Urinary bladder (tissue), 4 donors: ENCODE data around the gene NCOA1. TPM values are rescaled to one million over a fixed set of nuclear protein-coding genes. Genes with fewer than 3 reads are reported as not detected.

Experiments
- DNase-seq: peaks from one replicate; pipeline ENCODE4 v3.0.0-alpha.2; 2015; ENCODE audit errors: extremely low spot score
- H3K27ac ChIP-seq: one replicate; pipeline ENCODE4 v1.5.1; 2013; ENCODE audit warnings: low read depth, mild to moderate bottlenecking, moderate library complexity
- H3K36me3 ChIP-seq: one replicate; pipeline ENCODE4 v1.6.1; 2013; ENCODE audit warnings: mild to moderate bottlenecking, moderate library complexity; ENCODE audit not compliant: insufficient read depth
- H3K4me1 ChIP-seq: one replicate; pipeline ENCODE4 v1.6.1; 2013; ENCODE audit warnings: mild to moderate bottlenecking, moderate library complexity; ENCODE audit not compliant: insufficient read depth
- H3K4me3 ChIP-seq: one replicate; pipeline ENCODE4 v1.5.1; 2013; ENCODE audit warnings: low read depth, low read length
- WGBS: extraction: QIAGEN DNeasy Blood & Tissue Kit; methylation state at CpG from one replicate; pipeline ENCODE4 v1.1.7; 2013; 5-methylcytosine and 5-hydroxymethylcytosine counted together
- polyA plus RNA-seq: library from polyadenylated mRNA; stranded (reverse); fragments of 200-250 nt; gene quantifications from one replicate; pipeline ENCODE4 v1.2.3, GENCODE V29; 2013
- total RNA-seq: library from RNA; depleted of rRNA; stranded (reverse); fragments of >200 nt; gene quantifications from one replicate; pipeline ENCODE4 v1.2.3, GENCODE V29; 2014
- donor health status: healthy with polysubstance abuse.
- donor health status: healthy.

NCOA1 gene
- total and polyA plus RNA-seq, 2 donors, result 24.4 to 107 TPM

GRCh38 chr2:24638568-24638967, 147.5 kb downstream of the NCOA1 start:
- Histone ChIP-seq H3K36me3 (no peaks in the 10 kb centered on the region), H3K4me3 (no peak overlapping the region), H3K27ac (no peak overlapping the region), H3K4me1 (no peaks in the 10 kb centered on the region)
- WGBS, result 92% methylated on average over 1 of the region's 1 CpG
- DNase-seq, result no peak

- Histone ChIP-seq H3K27ac (no peak overlapping the region), H3K4me1 (no peaks in the 10 kb centered on the region), H3K4me3 (no peak overlapping the region), H3K36me3 (no peaks in the 10 kb centered on the region)
- WGBS, result 74% methylated on average over 1 of the region's 1 CpG
- DNase-seq, result no peak
Measured at GRCh38 chr2:24642351-24642750, 151.3 kb downstream of the NCOA1 start.

- 78% methylated on average over 1 of the region's 1 CpG for WGBS
- no peaks in the 10 kb centered on the region for H3K4me1 ChIP-seq
- no peaks in the 10 kb centered on the region for H3K36me3 ChIP-seq
- H3K4me3 ChIP-seq, result no peak overlapping the region
- DNase-seq, result no peak
- no peak overlapping the region for H3K27ac ChIP-seq
Measured at GRCh38 chr2:24643051-24643450, 152.0 kb downstream of the NCOA1 start.

GRCh38 chr2:24644032-24644431, 153.0 kb downstream of the NCOA1 start:
- DNase-seq, result no peak
- H3K4me1 ChIP-seq, result no peaks in the 10 kb centered on the region
- 91% methylated on average over 2 of the region's 2 CpGs for WGBS

GRCh38 chr2:24650997-24651642, 160.1 kb downstream of the NCOA1 start:
- Histone ChIP-seq H3K4me1 (no peaks in the 10 kb centered on the region), H3K4me3 (no peak overlapping the region), H3K36me3 (no peaks in the 10 kb centered on the region), H3K27ac (no peak overlapping the region)
- no peak for DNase-seq

More at GRCh38 chr2:24644032-24644431, 153.0 kb downstream of the NCOA1 start:
- H3K36me3 ChIP-seq, result no peaks in the 10 kb centered on the region
- no peak overlapping the region for H3K27ac ChIP-seq
- H3K4me3 ChIP-seq, result no peak overlapping the region

- no peaks in the 10 kb centered on the region for H3K4me1 ChIP-seq
- no peak for DNase-seq
- H3K36me3 ChIP-seq, result no peaks in the 10 kb centered on the region
- H3K4me3 ChIP-seq, result no peak overlapping the region
- no peak overlapping the region for H3K27ac ChIP-seq
Measured at GRCh38 chr2:24651643-24652003, 160.6 kb downstream of the NCOA1 start.

- no peak overlapping the region for H3K27ac ChIP-seq
- WGBS, result 85% methylated on average over 3 of the region's 3 CpGs
- no peaks in the 10 kb centered on the region for H3K4me1 ChIP-seq
Measured at GRCh38 chr2:24652265-24653182, 161.5 kb downstream of the NCOA1 start.

GRCh38 chr2:24657818-24658217, 166.8 kb downstream of the NCOA1 start:
- Histone ChIP-seq H3K36me3 (no peaks in the 10 kb centered on the region), H3K27ac (no peak overlapping the region), H3K4me3 (no peak overlapping the region), H3K4me1 (no peaks in the 10 kb centered on the region)
- DNase-seq, result no peak
- WGBS, result 57% methylated on average over 2 of the region's 2 CpGs

More at GRCh38 chr2:24652265-24653182, 161.5 kb downstream of the NCOA1 start:
- H3K36me3 ChIP-seq, result no peaks in the 10 kb centered on the region
- no peak overlapping the region for H3K4me3 ChIP-seq
- DNase-seq, result no peak

GRCh38 chr2:24658531-24659202, 167.6 kb downstream of the NCOA1 start:
- no peak overlapping the region for H3K4me3 ChIP-seq
- DNase-seq, result no peak
- no peaks in the 10 kb centered on the region for H3K36me3 ChIP-seq
- no peaks in the 10 kb centered on the region for H3K4me1 ChIP-seq
- no peak overlapping the region for H3K27ac ChIP-seq
- WGBS, result 84% methylated on average over 4 of the region's 4 CpGs

GRCh38 chr2:24659862-24660261, 168.8 kb downstream of the NCOA1 start:
- no peak overlapping the region for H3K27ac ChIP-seq
- H3K4me3 ChIP-seq, result no peak overlapping the region
- no peaks in the 10 kb centered on the region for H3K36me3 ChIP-seq
- H3K4me1 ChIP-seq, result no peaks in the 10 kb centered on the region
- DNase-seq, result no peak
- 59% methylated on average over 1 of the region's 1 CpG for WGBS

GRCh38 chr2:24667542-24667941, 176.5 kb downstream of the NCOA1 start:
- H3K36me3 ChIP-seq, result peaks cover 4% of the 10 kb centered on the region
- H3K4me1 ChIP-seq, result peaks cover 2% of the 10 kb centered on the region
- H3K4me3 ChIP-seq, result no peak overlapping the region
- no peak for DNase-seq
- no peak overlapping the region for H3K27ac ChIP-seq
- WGBS, result 98% methylated on average over 1 of the region's 1 CpG

- H3K4me1 ChIP-seq, result peaks cover 2% of the 10 kb centered on the region
- H3K27ac ChIP-seq, result no peak overlapping the region
- 98% methylated on average over 1 of the region's 1 CpG for WGBS
- peaks cover 4% of the 10 kb centered on the region for H3K36me3 ChIP-seq
- no peak overlapping the region for H3K4me3 ChIP-seq
- DNase-seq, result no peak
Measured at GRCh38 chr2:24671230-24671629, 180.2 kb downstream of the NCOA1 start.

GRCh38 chr2:24672589-24672988, 181.5 kb downstream of the NCOA1 start:
- WGBS, result 87% methylated on average over 3 of the region's 3 CpGs

GRCh38 chr2:24675338-24675737, 184.3 kb downstream of the NCOA1 start:
- H3K36me3 ChIP-seq, result no peaks in the 10 kb centered on the region
- no peak overlapping the region for H3K4me3 ChIP-seq
- H3K27ac ChIP-seq, result no peak overlapping the region
- peaks cover 2% of the 10 kb centered on the region for H3K4me1 ChIP-seq
- no peak for DNase-seq
- 65% methylated on average over 7 of the region's 7 CpGs for WGBS

More at GRCh38 chr2:24672589-24672988, 181.5 kb downstream of the NCOA1 start:
- no peak for DNase-seq
- no peak overlapping the region for H3K4me3 ChIP-seq
- H3K36me3 ChIP-seq, result peaks cover under 1% of the 10 kb centered on the region
- H3K27ac ChIP-seq, result no peak overlapping the region
- peaks cover 2% of the 10 kb centered on the region for H3K4me1 ChIP-seq
